ENCODE measurements around the gene CRHR1. TPM values are rescaled to one million over a fixed set of nuclear protein-coding genes. Genes with fewer than 3 reads are reported as not detected.
A peak's percentile ranks its signal among the peaks of the same experiment; 100 is the strongest.

Gene CRHR1
- total and polyA plus RNA-seq, 7 donors, result 0.09 to 0.30 TPM; not detected in 5

DNA sequence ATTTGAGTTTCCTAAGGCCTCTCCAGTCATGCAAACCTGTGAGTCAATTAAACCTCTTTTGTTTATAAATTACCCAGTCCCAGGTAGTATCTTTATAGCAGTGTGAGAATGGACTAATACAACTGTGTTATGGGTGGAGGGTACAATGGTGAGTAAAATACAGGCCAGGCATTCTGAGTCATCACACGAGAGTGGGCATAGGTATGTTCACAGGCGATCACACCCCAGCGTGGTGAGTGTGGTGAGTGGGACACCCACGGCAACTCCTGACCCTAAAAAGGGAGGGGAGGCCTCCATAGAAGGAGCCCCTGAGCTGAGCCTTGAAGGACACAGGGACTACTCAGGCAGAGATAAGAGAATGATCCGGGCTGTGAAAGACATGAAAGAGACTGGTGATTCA lies 87.6 kb downstream of the CRHR1 start:
- Histone ChIP-seq H3K4me1 (peaks cover 6% of the 10 kb centered on the region), H3K27ac (no peak overlapping the region), H3K4me3 (no peak overlapping the region), H3K36me3 (ENCODE audit: insufficient read depth in 1 of 2, low read depth in 1 of 2) (no peaks in the 10 kb centered on the region), H3K9me3 (no peaks in the 10 kb centered on the region), H3K27me3 (ENCODE audit: insufficient read depth in 3 of 3, low read length in 2 of 3) (no peaks in the 10 kb centered on the region)
- TF ChIP-seq CTCF (IDR thresholded peaks at IDR 0.05), result no peak
- intact Hi-C loops (cut with DNase I), result no loop called here
- ATAC-seq, result no peak
- WGBS, 3 donors, result 90 to 96% (median 91%) methylated on average over 5 of the region's 5 CpGs
- DNase-seq, result no peak

DNA sequence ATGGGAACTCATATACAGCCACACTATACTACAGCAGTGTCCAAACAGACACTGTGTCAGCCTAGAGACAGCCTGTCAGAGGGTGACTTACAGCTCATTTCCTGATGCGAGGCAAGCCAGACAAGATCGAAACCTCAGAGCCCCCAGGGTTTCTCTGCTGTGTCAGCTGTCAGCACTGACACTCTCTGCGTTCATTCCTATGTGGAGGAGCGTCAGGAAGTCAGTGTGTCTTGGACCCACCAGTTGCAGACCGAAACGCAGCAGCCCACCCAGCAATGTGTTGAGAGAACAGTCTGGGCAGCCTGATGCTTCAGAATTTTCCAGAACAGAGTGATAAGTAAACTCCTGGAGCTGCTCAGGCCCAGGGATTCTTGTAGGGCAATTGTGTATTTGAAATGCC lies 89.6 kb downstream of the CRHR1 start:
- Histone ChIP-seq H3K9me3 (no peaks in the 10 kb centered on the region), H3K4me3 (no peak overlapping the region), H3K27me3 (ENCODE audit: insufficient read depth in 3 of 3, low read length in 2 of 3) (no peaks in the 10 kb centered on the region), H3K27ac (no peak overlapping the region), H3K4me1 (peaks cover 6% of the 10 kb centered on the region), H3K36me3 (ENCODE audit: insufficient read depth in 1 of 2, low read depth in 1 of 2) (no peaks in the 10 kb centered on the region)
- DNase-seq, result no peak
- intact Hi-C loops (cut with DNase I), result no loop called here
- TF ChIP-seq CTCF (IDR thresholded peaks at IDR 0.05), result no peak
- WGBS, 3 donors, result 31 to 55% (median 47%) methylated on average over 6 of the region's 6 CpGs
- no peak for ATAC-seq

DNA sequence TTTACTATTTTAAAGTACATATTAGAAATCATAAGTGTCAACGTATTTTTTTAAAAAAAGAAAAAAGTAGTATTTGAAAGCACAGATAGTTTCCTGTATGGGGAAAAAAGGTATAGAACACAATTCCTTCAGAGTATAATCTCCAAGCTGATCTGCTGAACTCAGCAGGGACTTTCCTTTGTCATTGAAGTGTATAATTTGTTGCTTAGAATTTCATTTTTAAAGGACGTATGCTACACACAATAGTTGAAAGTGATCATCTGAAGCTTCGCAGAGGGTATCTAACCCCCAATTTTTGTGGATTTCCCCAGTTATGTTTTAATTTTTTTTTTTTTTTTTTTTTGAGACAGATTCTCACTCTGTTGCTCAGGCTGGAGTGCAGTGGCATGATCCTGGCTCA lies 90.0 kb downstream of the CRHR1 start:
- ATAC-seq (no peak), DNase-seq (no peak)
- TF ChIP-seq CTCF (IDR thresholded peaks at IDR 0.05), result no peak
- WGBS, 3 donors, result 71 to 79% (median 76%) methylated on average over 3 of the region's 3 CpGs
- H3K27ac ChIP-seq, result no peak overlapping the region
- H3K4me3 ChIP-seq, result no peak overlapping the region
- no peaks in the 10 kb centered on the region for H3K27me3 ChIP-seq (ENCODE audit: insufficient read depth in 3 of 3, low read length in 2 of 3)
- H3K4me1 ChIP-seq, result peaks cover 6% of the 10 kb centered on the region
- intact Hi-C loops (cut with DNase I), result no loop called here
- H3K36me3 ChIP-seq (ENCODE audit: insufficient read depth in 1 of 2, low read depth in 1 of 2), result no peaks in the 10 kb centered on the region
- no peaks in the 10 kb centered on the region for H3K9me3 ChIP-seq

DNA sequence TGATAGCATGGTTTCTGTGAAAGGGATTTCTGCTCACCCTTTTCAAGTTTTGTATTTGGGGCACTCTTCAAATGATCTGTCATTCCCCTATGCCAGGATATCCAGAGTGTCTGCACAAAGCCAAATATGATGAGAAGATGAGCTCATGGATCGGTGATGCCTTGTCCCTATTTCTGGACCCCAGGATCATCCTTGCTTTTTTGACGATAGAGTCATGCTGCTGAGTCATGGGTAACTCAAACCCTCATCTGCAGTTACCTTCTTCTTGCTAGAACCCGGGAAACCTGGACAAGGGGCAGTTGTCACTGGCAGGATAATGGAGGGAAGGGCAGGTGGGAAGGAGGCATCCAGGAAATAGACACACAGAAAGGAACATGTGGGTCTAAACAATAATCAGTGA lies 92.4 kb downstream of the CRHR1 start:
- no peak for TF ChIP-seq CTCF (IDR thresholded peaks at IDR 0.05)
- H3K4me3 ChIP-seq, result no peak overlapping the region
- H3K4me1 ChIP-seq, result peaks cover 6% of the 10 kb centered on the region
- H3K36me3 ChIP-seq (ENCODE audit: insufficient read depth in 1 of 2, low read depth in 1 of 2), result no peaks in the 10 kb centered on the region
- no peaks in the 10 kb centered on the region for H3K27me3 ChIP-seq (ENCODE audit: insufficient read depth in 3 of 3, low read length in 2 of 3)
- DNase-seq (no peak), ATAC-seq (peak; percentile 83 to 96 (median 90))
- H3K9me3 ChIP-seq, result no peaks in the 10 kb centered on the region
- H3K27ac ChIP-seq, result peak overlapping the region; percentile 56
- WGBS, 3 donors, result 19 to 41% (median 25%) methylated on average over 3 of the region's 3 CpGs
- intact Hi-C loops (cut with DNase I), result no loop called here

DNA sequence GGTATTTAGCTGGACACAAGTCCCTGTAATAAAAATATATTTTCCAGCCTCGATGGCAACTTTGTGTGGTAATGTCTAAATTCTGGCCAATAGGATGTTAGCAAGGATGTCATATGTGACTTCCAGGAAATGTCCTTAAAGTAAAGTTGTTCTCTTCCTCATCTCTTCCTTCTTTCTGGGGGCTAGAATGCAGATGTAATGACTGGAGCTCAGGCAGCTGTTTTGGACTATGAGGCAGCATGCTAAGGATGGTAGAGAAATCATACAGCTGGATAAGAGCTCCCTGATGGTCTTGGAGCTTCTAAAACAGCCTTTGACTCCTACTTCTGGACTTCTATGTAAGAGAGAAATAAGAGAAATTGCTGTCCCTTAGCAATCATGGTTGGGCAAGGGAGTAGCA lies 93.3 kb downstream of the CRHR1 start:
- H3K4me1 ChIP-seq, result peaks cover 7% of the 10 kb centered on the region

More for the DNA sequence above, 93.3 kb downstream of the CRHR1 start:
- no peaks in the 10 kb centered on the region for H3K36me3 ChIP-seq (ENCODE audit: insufficient read depth in 1 of 2, low read depth in 1 of 2)
- H3K4me3 ChIP-seq, result no peak overlapping the region
- ATAC-seq (no peak), DNase-seq (no peak)
- WGBS, 3 donors, result 66 to 74% (median 69%) methylated on average over 1 of the region's 1 CpG
- TF ChIP-seq CTCF (IDR thresholded peaks at IDR 0.05), result no peak
- H3K27ac ChIP-seq, result no peak overlapping the region
- no peaks in the 10 kb centered on the region for H3K9me3 ChIP-seq
- H3K27me3 ChIP-seq (ENCODE audit: insufficient read depth in 3 of 3, low read length in 2 of 3), result no peaks in the 10 kb centered on the region
- intact Hi-C loops (cut with DNase I), result no loop called here

All from psoas muscle (tissue), 8 donors.